Measurements from ENCODE around the gene HAND2.

HAND2 gene

GRCh38 chr4:173519111-173520101 is 10.6 kb downstream of the HAND2 start:
- DNase-seq (ENCODE audit: low spot score) = peak; percentile 83

- peak; percentile 71 for DNase-seq (ENCODE audit: low spot score)
These were observed 11.5 kb downstream of the HAND2 start for GRCh38 chr4:173518425-173519102.

- DNase-seq (ENCODE audit: low spot score) = peak; percentile 89
These were observed 12.1 kb downstream of the HAND2 start for GRCh38 chr4:173517781-173518424.

GRCh38 chr4:173516621-173517524 is 13.2 kb downstream of the HAND2 start:
- peak; percentile 73 for DNase-seq (ENCODE audit: low spot score)

- DNase-seq (ENCODE audit: low spot score) = no peak
These were observed 14.6 kb downstream of the HAND2 start for GRCh38 chr4:173515458-173515857.

GRCh38 chr4:173514641-173515217 is 15.3 kb downstream of the HAND2 start:
- no peak for DNase-seq (ENCODE audit: low spot score)

- no peak for DNase-seq (ENCODE audit: low spot score)
These were observed 16.4 kb downstream of the HAND2 start for GRCh38 chr4:173513651-173514050.

- no peak for DNase-seq (ENCODE audit: low spot score)
These were observed 18.2 kb downstream of the HAND2 start for GRCh38 chr4:173511787-173512361.

- peak; percentile 79 for DNase-seq (ENCODE audit: low spot score)
These were observed 20.7 kb downstream of the HAND2 start for GRCh38 chr4:173509036-173510001.

GRCh38 chr4:173508386-173509035 is 21.5 kb downstream of the HAND2 start:
- DNase-seq (ENCODE audit: low spot score) = no peak

GRCh38 chr4:173507471-173508385 is 22.3 kb downstream of the HAND2 start:
- no peak for DNase-seq (ENCODE audit: low spot score)

GRCh38 chr4:173506597-173507211 is 23.3 kb downstream of the HAND2 start:
- DNase-seq (ENCODE audit: low spot score) = no peak

GRCh38 chr4:173505924-173506518 is 24.0 kb downstream of the HAND2 start:
- peak; percentile 87 for DNase-seq (ENCODE audit: low spot score)

GRCh38 chr4:173504181-173504503 is 25.9 kb downstream of the HAND2 start:
- no peak for DNase-seq (ENCODE audit: low spot score)

- no peak for DNase-seq (ENCODE audit: low spot score)
These were observed 26.5 kb downstream of the HAND2 start for GRCh38 chr4:173503330-173504180.

GRCh38 chr4:173502282-173502681 is 27.7 kb downstream of the HAND2 start:
- DNase-seq (ENCODE audit: low spot score) = no peak

Measured in hepatic stellate cell (primary cell).